GM19468 (cell line): ENCODE results near the gene ANKRD44.
"Not testable (repeated sequence)": the region's sequence is repeated elsewhere in the genome, so short reads cannot be mapped to it uniquely, and the experiment has no call there.

ENCODE experiments used
- ATAC-seq: cut with Tn5 transposase; IDR thresholded peaks from one replicate; pipeline ENCODE4 v1.9.1; 2021; ENCODE audit warnings: mild to moderate bottlenecking, moderate library complexity, moderate number of reproducible peaks; ENCODE audit not compliant: unreplicated experiment; ENCODE audit errors: extremely low read depth

Gene ANKRD44

GRCh38 chr2:197242719-197243118 lies 67.9 kb downstream of the ANKRD44 start:
- ATAC-seq = no peak

GRCh38 chr2:197241596-197241995 lies 69.0 kb downstream of the ANKRD44 start:
- no peak for ATAC-seq

GRCh38 chr2:197241153-197241552 lies 69.4 kb downstream of the ANKRD44 start:
- ATAC-seq = no peak

GRCh38 chr2:197240421-197241041 lies 70.0 kb downstream of the ANKRD44 start:
- no peak for ATAC-seq

- ATAC-seq = not testable (repeated sequence)
Observed at GRCh38 chr2:197240018-197240417, 70.6 kb downstream of the ANKRD44 start.

GRCh38 chr2:197239434-197239833 lies 71.1 kb downstream of the ANKRD44 start:
- ATAC-seq = no peak

GRCh38 chr2:197238043-197238365 lies 72.6 kb downstream of the ANKRD44 start:
- ATAC-seq = no peak

- ATAC-seq = no peak
Observed at GRCh38 chr2:197237291-197238042, 73.1 kb downstream of the ANKRD44 start.

- no peak for ATAC-seq
Observed at GRCh38 chr2:197236816-197237215, 73.8 kb downstream of the ANKRD44 start.

- ATAC-seq = no peak
Observed at GRCh38 chr2:197236159-197236558, 74.4 kb downstream of the ANKRD44 start.

GRCh38 chr2:197235711-197236110 lies 74.9 kb downstream of the ANKRD44 start:
- ATAC-seq = no peak

- no peak for ATAC-seq
Observed at GRCh38 chr2:197234671-197235191, 75.8 kb downstream of the ANKRD44 start.

- no peak for ATAC-seq
Observed at GRCh38 chr2:197233473-197233872, 77.1 kb downstream of the ANKRD44 start.

GRCh38 chr2:197232010-197232409 lies 78.6 kb downstream of the ANKRD44 start:
- no peak for ATAC-seq

GRCh38 chr2:197229509-197230443 lies 80.8 kb downstream of the ANKRD44 start:
- ATAC-seq = no peak

GRCh38 chr2:197223451-197223850 lies 87.1 kb downstream of the ANKRD44 start:
- no peak for ATAC-seq

GRCh38 chr2:197219636-197220035 lies 90.9 kb downstream of the ANKRD44 start:
- no peak for ATAC-seq

- no peak for ATAC-seq
Observed at GRCh38 chr2:197217541-197217940, 93.0 kb downstream of the ANKRD44 start.

GRCh38 chr2:197216361-197216979 lies 94.1 kb downstream of the ANKRD44 start:
- peak; percentile 44 for ATAC-seq

- peak; percentile 29 for ATAC-seq
Observed at GRCh38 chr2:197215748-197216360, 94.7 kb downstream of the ANKRD44 start.
